ENCODE data around the gene KIAA0319L.
"Not testable (repeated sequence)": the region's sequence is repeated elsewhere in the genome, so short reads cannot be mapped to it uniquely, and the experiment has no call there.

Gene KIAA0319L

GRCh38 chr1:35481229-35481628 is 76.0 kb downstream of the KIAA0319L start:
- no peak for DNase-seq

GRCh38 chr1:35477870-35478269 is 79.3 kb downstream of the KIAA0319L start:
- no peak for DNase-seq

- no peak for DNase-seq
Measured at GRCh38 chr1:35475856-35476674, 81.1 kb downstream of the KIAA0319L start.

GRCh38 chr1:35475356-35475755 is 81.8 kb downstream of the KIAA0319L start:
- DNase-seq: no peak

GRCh38 chr1:35473216-35473615 is 84.0 kb downstream of the KIAA0319L start:
- not testable (repeated sequence) for DNase-seq

GRCh38 chr1:35470977-35471613 is 86.1 kb downstream of the KIAA0319L start:
- DNase-seq: no peak

- DNase-seq: no peak
Measured at GRCh38 chr1:35466120-35466519, 91.1 kb downstream of the KIAA0319L start.

GRCh38 chr1:35463749-35464148 is 93.5 kb downstream of the KIAA0319L start:
- DNase-seq: not testable (repeated sequence)

- DNase-seq: no peak
Measured at GRCh38 chr1:35463232-35463631, 94.0 kb downstream of the KIAA0319L start.

- DNase-seq: no peak
Measured at GRCh38 chr1:35461966-35462651, 95.1 kb downstream of the KIAA0319L start.

- no peak for DNase-seq
Measured at GRCh38 chr1:35460796-35461195, 96.4 kb downstream of the KIAA0319L start.

GRCh38 chr1:35454616-35455015 is 102.6 kb downstream of the KIAA0319L start:
- DNase-seq: peak; percentile 79

- peak; percentile 90 for DNase-seq
Measured at GRCh38 chr1:35454176-35454575, 103.0 kb downstream of the KIAA0319L start.

GRCh38 chr1:35453031-35453430 is 104.2 kb downstream of the KIAA0319L start:
- DNase-seq: no peak

GRCh38 chr1:35452106-35452774 is 105.0 kb downstream of the KIAA0319L start:
- peak; percentile 84 for DNase-seq

GRCh38 chr1:35451125-35451528 is 106.1 kb downstream of the KIAA0319L start:
- DNase-seq: peak; percentile 68

GRCh38 chr1:35449334-35450008 is 107.7 kb downstream of the KIAA0319L start:
- no peak for DNase-seq

- peak; percentile 88 for DNase-seq
Measured at GRCh38 chr1:35448344-35448801, 108.8 kb downstream of the KIAA0319L start.

GRCh38 chr1:35447278-35447677 is 109.9 kb downstream of the KIAA0319L start:
- DNase-seq: peak; percentile 94

- no peak for DNase-seq
Measured at GRCh38 chr1:35444519-35444774, 112.8 kb downstream of the KIAA0319L start.

- DNase-seq: no peak
Measured at GRCh38 chr1:35443768-35444518, 113.3 kb downstream of the KIAA0319L start.

- DNase-seq: peak; percentile 50
Measured at GRCh38 chr1:35442734-35443133, 114.5 kb downstream of the KIAA0319L start.

Data from MV-4-11 (cell line).